ENCODE data around the gene PPP2R5A.
A peak's percentile ranks its signal among the peaks of the same experiment; 100 is the strongest.

The PPP2R5A gene

GRCh38 chr1:212284744-212285684 lies at the start of gene PPP2R5A:
TSS of gene PPP2R5A (plus strand) at chr1:212285410. CDS start at chr1:212286111, 701 bp downstream.
- peak; percentile 93 to 94 for DNase-seq

- DNase-seq = no peak
Measured at GRCh38 chr1:212235857-212236256, 49.4 kb upstream of the PPP2R5A start.

DNA sequence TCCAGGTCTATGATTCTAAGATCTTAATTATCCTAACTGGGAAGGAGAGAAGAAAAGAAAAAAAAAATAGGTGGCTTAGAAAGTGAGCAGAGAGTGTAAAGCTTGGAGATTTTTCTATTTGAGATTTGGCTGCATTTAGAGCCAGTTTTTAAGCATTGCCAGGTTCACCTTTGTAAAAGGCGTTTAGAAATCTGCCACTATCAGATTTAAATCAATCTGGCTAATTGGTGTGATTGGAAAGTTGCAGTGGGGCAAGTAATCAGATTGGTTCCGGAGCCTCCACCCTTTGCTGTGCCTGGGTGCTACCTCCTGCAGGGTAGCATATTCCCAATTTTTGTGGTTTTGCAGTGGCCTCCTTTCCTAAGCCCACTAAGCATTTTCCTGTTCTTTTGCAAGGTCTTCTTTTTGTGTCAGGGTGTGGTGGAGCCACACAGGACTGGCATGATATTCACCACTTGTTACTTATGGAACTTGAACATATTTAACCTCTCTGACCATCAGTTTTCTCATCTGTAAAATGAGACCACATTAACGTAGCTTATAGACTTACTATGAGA lies 48.5 kb upstream of the PPP2R5A start:
- no peak for DNase-seq

DNA sequence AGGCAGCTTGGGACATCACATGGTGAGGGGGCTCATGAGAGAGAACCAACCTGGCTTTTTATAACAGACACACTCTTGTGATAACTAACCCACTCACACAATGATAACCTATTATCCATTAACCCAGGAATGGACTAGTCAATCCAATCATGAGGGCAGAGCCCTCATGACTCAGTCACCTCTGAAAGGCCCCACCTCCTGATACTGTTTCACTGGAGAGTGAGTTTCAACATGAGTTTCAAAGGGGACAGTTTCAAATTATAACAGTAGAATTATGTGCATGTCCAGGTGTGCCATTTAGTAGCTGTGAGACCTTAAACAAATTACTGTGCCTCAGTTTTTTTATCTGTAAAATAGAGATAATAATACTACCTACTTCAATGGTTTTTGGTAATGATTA lies 47.6 kb upstream of the PPP2R5A start:
- no peak for DNase-seq

DNA sequence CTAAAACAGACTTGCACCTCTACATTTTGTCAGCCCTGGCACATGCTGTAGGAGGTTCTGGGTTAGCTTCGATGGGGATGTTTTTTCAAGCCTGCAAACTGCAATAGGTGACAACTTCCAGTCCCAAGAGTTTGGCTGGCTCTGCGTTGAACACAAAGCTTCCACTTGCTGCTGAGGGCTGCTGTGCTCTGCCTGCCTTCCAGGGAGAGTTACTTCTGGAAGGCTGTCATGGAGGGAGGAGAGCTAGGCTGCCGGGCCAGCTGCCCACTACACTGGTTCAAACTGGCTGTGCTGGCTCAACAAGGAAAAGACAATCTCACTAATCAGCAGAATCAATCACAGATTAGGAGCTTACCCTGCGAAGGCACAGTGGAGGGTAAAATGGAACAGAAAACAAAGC lies 46.7 kb upstream of the PPP2R5A start:
- no peak for DNase-seq

- DNase-seq = no peak
Measured at GRCh38 chr1:212241501-212241900, 43.7 kb upstream of the PPP2R5A start.

DNA sequence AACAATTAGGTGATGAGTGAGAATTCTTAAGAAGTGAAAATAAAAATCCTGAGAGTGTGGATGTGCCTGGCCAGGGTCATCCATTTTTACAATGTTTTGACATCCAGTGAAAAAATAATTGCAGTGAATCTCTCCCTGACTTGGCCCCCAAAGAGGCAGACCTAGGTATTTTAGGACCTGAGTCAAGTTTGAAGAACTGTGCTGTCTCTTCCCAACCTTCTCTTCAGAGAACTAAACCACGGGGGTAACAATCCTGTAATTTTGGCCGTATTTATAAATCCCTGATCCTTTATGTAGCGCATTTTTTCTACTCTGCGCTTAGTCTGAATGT lies 43.3 kb upstream of the PPP2R5A start:
- no peak for DNase-seq

- no peak for DNase-seq
Measured at GRCh38 chr1:212242288-212242984, 42.8 kb upstream of the PPP2R5A start.

DNA sequence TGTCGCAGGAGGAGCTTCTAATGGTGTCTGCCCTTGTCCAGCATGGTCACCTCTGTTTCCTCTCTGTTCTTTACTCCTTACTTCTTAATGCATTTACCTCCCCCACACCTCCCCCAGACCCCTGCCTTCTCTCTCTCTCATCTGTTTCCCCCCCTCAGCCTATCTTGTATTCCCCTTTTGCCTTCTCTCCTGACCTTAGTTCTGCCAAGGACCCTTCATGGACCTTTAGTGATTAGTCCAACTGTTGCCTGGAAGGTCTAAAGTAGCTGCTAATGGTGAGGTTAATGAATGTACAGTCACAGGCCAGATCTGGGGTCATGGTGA lies 42.3 kb upstream of the PPP2R5A start:
- DNase-seq = no peak

- DNase-seq = no peak
Measured at GRCh38 chr1:212244441-212244840, 40.8 kb upstream of the PPP2R5A start.

DNA sequence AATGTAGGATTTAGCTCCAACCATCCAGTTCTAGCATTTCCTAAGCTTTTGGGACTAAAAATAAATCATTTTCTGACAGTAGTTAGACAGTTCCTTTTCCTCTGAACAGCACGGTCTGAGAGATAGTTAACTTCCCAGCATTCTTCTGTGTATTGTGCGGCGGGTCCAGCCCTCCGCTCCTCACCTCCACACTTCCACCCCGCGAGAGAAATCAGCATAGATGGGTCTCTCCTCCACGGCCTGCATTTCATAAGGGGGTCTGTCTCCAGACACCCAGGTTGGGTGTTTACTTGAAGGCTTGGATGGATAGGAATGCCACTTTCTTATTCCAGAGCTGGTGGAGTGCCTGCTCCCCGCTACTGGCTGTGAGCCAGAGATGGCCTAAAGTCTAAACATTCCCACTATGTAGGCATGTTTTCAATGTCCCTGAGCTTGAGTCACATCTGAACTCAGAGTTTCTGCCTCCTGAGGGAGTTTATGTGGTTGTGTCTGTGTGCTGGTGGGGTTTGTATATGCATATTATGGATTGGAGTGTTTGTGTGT lies 38.0 kb upstream of the PPP2R5A start:
- DNase-seq = no peak

GRCh38 chr1:212247988-212248387 lies 37.2 kb upstream of the PPP2R5A start:
- DNase-seq = no peak

DNA sequence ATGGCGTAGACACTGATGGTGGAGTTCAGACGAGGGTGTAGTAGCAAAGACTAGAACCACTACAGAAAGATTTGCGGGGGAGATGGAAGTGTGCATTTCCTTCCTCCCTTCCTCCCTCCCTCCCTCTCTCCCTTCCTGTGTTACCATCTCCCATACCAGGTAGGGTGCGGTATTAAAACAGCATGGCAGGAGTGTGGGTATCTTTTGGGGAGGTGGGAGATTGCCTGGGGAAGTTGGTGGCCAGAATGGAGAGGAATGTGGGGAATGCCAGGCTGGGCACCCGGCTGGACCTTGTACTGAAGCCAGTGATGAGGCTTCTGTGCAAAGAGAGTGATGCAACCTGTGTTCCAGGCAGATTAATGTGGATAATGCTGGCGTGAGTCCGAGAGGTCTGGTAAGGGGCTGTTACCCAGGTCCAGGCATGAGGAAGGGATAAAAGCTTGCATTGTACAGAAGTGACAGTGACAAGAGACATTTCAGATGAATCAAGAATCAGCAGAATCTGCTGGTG lies 30.3 kb upstream of the PPP2R5A start:
- DNase-seq = no peak

GRCh38 chr1:212255705-212256307 lies 29.4 kb upstream of the PPP2R5A start:
- no peak for DNase-seq

DNA sequence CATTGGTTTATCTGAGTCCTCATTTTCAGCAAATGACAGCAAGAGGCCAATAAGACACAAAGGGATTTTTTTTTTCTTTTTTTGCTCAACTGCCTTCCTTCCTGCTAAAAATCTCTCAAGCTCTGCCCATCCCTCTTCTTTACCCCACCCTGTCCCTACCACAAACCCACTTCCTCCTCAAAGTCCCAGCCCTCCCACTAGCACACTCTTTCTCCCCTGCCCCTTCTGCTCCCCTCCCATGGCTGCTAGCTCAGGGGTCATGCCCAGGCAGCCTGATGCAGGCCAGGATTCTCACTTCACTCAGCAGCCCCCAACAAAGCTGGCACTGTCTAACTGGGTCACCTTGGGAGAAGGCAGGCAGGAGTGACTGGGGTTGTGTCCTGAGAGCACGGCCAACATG lies 28.8 kb upstream of the PPP2R5A start:
- DNase-seq = no peak

- DNase-seq = no peak
Measured at GRCh38 chr1:212257157-212257556, 28.1 kb upstream of the PPP2R5A start.

DNA sequence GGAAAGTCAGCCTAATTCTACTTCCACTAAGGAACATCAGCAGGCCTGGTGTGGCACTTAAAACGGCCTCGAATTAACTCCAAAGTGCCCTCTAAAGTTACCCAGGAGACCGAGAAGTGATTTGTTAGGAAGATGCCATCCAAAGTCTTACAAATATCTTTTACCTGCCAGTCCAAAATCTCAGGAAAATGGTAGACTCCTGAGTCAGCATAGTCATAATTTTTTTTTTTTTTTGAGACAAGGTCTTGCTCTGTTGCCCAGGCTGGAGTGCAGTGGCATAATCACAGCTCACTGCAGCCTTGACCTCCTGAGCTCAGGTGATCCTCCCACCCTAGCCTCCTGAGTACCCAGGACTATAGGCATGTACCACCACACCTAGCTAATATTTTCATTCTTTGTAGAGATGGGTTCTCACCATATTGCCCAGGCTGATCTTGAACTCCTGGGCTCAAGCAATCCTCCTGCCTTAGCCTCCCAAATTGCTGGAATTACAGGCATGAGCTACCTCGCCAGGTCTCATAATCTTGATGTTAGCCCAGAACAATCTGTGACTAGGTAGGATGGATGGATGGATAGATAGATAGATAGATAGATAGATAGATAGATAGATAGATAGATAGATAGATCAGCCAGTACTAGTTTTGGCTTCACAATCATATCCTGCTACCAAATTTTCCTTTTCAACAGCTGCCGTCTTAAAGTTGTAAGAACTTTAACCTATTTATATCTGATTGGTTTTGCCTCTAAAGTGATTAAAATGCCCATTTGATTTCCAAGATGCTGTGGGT lies 25.3 kb upstream of the PPP2R5A start:
- DNase-seq = no peak

DNA sequence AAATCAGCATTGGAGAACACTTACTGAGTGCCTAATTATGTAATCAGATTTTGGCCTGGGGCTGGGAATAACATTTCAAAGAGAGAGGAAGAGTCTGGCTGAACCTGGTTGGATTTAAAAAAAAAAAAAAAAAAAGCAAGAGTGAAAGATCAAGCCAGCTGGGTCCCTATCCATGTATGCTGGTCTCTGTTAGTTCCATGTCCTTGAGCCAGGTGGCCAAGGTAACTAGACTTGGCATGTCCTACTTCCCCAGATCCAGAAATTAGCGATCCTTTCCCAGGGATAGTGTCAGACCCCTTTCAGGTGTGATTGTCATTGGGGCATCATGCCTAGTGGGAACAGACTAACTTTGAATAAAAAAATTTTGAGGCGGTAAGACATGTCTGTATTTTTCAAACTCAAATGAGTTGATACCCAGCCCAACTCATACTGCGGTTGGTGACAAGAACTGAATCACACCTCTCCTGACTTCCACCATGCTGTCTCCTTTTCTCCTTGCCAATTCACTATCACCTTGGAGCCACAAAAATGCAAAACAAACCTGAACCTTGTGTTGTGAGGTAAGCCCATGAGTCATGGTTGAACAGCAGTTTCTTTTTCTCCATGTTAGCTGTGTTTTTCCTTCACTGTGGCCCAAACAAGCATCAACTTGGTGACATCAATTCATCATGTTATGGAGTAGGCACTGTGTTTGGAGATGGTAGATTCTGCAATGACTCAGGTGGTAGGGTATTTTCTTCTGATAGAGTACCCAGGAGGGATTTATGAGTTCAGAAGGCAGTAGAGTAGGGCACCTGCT lies 24.5 kb upstream of the PPP2R5A start:
- no peak for DNase-seq

- DNase-seq = no peak
Measured at GRCh38 chr1:212261361-212261929, 23.8 kb upstream of the PPP2R5A start.

GRCh38 chr1:212267017-212267416 lies 18.2 kb upstream of the PPP2R5A start:
- DNase-seq = no peak

DNA sequence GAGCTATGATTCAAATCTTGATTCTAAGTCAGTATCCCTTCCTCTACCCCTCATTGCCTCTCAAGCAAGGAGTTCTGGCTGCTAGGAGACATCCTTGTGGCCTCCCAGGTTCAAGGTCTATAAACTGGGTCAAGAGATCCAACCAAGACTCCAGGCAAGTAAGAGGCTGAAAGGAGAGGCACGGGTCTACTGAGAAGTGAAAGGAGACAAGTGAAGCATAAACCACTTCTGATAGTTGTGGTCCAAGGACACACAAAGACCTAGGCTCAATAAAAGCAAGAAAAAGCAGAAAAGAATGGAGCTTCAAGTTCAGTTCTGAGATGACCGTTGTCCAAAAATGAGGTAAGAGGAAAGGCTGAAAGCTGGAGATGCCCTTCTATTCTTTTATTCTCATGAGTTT lies 17.8 kb upstream of the PPP2R5A start:
- DNase-seq = no peak
